ENCODE results near the gene FAM169A.

DNA sequence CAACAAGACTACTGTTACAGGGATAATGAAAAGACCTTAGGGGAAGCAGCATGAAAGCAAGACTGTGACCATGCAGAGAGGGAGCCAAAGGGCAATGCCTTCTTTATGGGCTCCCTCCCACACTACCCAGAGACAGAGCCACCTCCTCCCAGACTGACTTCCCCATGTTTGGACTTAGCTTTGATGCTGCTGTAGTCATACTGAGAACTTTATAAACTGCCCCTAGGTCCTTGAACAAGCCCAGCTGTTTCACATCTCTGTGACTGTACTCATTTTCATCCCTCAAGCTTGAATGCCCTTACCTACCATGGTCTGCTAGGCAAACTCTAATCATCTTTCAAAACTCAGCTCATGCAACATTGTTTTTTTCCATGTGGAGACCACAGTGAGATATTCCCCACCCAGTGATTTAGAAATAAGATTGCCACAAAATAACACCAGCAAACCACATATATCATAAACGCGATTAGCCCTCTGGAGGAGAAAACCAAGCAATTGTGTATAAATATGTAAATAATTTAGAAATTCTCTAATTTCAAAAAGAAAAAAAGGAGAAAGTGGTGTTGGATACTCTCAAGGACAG, 23.4 kb upstream of the FAM169A start:
- TF ChIP-seq, protein P1, sequence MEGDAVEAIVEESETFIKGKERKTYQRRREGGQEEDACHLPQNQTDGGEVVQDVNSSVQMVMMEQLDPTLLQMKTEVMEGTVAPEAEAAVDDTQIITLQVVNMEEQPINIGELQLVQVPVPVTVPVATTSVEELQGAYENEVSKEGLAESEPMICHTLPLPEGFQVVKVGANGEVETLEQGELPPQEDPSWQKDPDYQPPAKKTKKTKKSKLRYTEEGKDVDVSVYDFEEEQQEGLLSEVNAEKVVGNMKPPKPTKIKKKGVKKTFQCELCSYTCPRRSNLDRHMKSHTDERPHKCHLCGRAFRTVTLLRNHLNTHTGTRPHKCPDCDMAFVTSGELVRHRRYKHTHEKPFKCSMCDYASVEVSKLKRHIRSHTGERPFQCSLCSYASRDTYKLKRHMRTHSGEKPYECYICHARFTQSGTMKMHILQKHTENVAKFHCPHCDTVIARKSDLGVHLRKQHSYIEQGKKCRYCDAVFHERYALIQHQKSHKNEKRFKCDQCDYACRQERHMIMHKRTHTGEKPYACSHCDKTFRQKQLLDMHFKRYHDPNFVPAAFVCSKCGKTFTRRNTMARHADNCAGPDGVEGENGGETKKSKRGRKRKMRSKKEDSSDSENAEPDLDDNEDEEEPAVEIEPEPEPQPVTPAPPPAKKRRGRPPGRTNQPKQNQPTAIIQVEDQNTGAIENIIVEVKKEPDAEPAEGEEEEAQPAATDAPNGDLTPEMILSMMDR (IDR thresholded peaks at IDR 0.05; ENCODE audit: poor library complexity, severe bottlenecking), result no peak
- TF ChIP-seq RAD21 (conservative IDR thresholded peaks at IDR 0.05) (no peak), EP300 (conservative IDR thresholded peaks at IDR 0.05; ENCODE audit: poor library complexity, severe bottlenecking) (no peak), TAF1 (IDR thresholded peaks at IDR 0.05; ENCODE audit: low read depth) (no peak), REST (IDR thresholded peaks at IDR 0.05; ENCODE audit: borderline replicate concordance) (no peak)
